ENCODE measurements around the gene KRT33B. TPM values are rescaled to one million over a fixed set of nuclear protein-coding genes. Genes with fewer than 3 reads are reported as not detected.
"Not testable (repeated sequence)": the region's sequence is repeated elsewhere in the genome, so short reads cannot be mapped to it uniquely, and the experiment has no call there.

KRT33B gene
- total and polyA plus RNA-seq, 7 experiments from 2014 or later = not detected

DNA sequence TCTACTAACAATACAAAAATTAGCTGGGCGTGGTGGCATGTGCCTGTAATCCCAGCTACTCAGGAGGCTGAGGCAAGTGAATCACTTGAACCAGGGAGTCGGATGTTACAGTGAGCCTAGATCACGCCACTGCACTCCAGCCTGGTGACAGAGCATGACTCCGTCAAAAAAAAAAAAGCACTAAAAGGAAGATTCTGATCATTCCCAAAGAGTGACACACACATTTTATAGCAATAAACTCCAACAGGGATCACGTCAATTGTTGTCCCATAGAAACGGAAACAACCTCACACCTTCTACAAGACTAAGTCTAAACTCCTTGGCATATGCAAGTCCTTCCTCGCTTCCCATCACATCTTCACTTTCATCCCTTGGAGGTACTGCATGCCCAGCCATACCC lies 10.5 kb upstream of the KRT33B start:
- H3K36me3 ChIP-seq (ENCODE audit: control insufficient read depth in 2 of 3, insufficient read depth in 3 of 3, low read length in 3 of 3); H3K27ac ChIP-seq (ENCODE audit: low read depth, low read length); ATAC-seq; H3K9me3 Mint-ChIP-seq; POLR2A ChIA-PET; H3K27me3 ChIP-seq (ENCODE audit: control insufficient read depth in 2 of 2, insufficient read depth in 2 of 2, low read length in 2 of 2); CTCF ChIA-PET; H3K4me3 Mint-ChIP-seq; intact Hi-C loops (cut with micrococcal nuclease); H3K4me3 ChIP-seq (ENCODE audit: low read length); H3K36me3 Mint-ChIP-seq; H3K27me3 Mint-ChIP-seq; DNase-seq; H3K9me3 ChIP-seq (ENCODE audit: control insufficient read depth in 2 of 3, low read length in 3 of 3): not testable (repeated sequence)
- H3K4me1 Mint-ChIP-seq = peaks cover 0 to 24% (median 23%) of the 10 kb centered on the region in 7 donors
- peak overlapping the region in 2 of 9 donors; percentile 6 to 9 for H3K27ac Mint-ChIP-seq
- H3K4me1 ChIP-seq (ENCODE audit: control insufficient read depth in 2 of 2, insufficient read depth in 2 of 2, low read length in 2 of 2) = peaks cover 0 to 10% of the 10 kb centered on the region in 2 donors

DNA sequence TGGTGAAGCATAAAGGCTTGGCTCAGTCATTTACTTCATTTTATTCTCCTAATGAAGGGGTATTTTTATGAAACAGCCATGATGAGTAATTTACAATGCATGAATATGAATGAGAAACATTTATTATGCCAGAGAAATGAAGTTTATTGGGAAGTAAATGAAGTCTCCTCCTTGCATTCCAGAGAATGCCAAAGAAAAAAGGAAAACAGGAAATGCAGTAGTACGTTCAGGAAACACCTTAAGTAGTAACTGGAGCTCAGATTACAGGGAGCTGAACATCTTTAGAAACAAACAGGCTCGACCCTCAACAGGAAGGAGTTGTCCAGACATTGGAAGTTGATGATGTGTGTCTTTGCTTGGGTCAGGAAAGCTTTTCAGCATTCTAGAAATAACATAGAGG lies 7.9 kb upstream of the KRT33B start:
- H3K36me3 ChIP-seq (ENCODE audit: control insufficient read depth in 2 of 3, insufficient read depth in 3 of 3, low read length in 3 of 3) = no peaks in the 10 kb centered on the region
- peak overlapping the region in 3 of 9 donors; percentile 12 to 36 (median 32) for H3K27ac Mint-ChIP-seq
- peaks cover 0 to 28% (median 23%) of the 10 kb centered on the region in 7 donors for H3K4me1 Mint-ChIP-seq

DNA sequence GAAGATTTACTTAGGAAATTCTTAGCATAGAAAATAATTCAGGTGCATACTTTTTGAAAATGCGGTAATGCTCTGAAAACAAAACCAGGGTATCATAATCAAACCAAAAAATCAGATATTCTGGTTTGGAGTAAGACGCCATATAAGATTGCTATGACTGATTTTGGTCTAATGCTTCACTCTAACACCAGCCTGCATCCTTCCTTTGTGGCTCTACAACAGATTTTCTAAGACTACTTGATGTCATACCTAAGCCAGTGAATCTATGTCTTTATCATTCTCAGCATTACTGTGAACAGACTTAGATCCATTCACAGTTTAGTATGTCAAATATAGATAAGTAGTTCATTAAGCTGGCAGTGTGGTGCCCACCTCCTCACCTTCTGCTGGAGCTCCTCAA lies 590 bp downstream of the KRT33B start:
- Histone ChIP-seq H3K4me1 (ENCODE audit: control insufficient read depth in 2 of 2, insufficient read depth in 2 of 2, low read length in 2 of 2) (peaks cover 0 to 8% of the 10 kb centered on the region in 2 donors), H3K27me3 (ENCODE audit: control insufficient read depth in 2 of 2, insufficient read depth in 2 of 2, low read length in 2 of 2) (no peaks in the 10 kb centered on the region), H3K9me3 (ENCODE audit: control insufficient read depth in 2 of 3, low read length in 3 of 3) (no peaks in the 10 kb centered on the region), H3K27ac (ENCODE audit: low read depth, low read length) (no peak overlapping the region), H3K4me3 (ENCODE audit: low read length) (no peak overlapping the region), H3K36me3 (ENCODE audit: control insufficient read depth in 2 of 3, insufficient read depth in 3 of 3, low read length in 3 of 3) (no peaks in the 10 kb centered on the region)
- Mint-ChIP-seq H3K4me3 (no peak overlapping the region), H3K27me3 (peaks cover 0 to 9% (median 0%) of the 10 kb centered on the region in 5 donors), H3K36me3 (no peaks in the 10 kb centered on the region), H3K27ac (no peak overlapping the region), H3K9me3 (peaks cover 0 to 3% (median 0%) of the 10 kb centered on the region in 11 donors), H3K4me1 (peaks cover 0 to 17% (median 6%) of the 10 kb centered on the region in 7 donors)
- DNase-seq = no peak
- no peak for ATAC-seq
- ChIA-PET POLR2A (no interaction called here), CTCF (no interaction called here)
- intact Hi-C loops (cut with micrococcal nuclease) = no loop called here

More for the DNA sequence above, 7.9 kb upstream of the KRT33B start:
- no peak overlapping the region for H3K4me3 ChIP-seq (ENCODE audit: low read length)
- H3K4me3 Mint-ChIP-seq = peak overlapping the region in 4 of 10 donors; percentile 28 to 49 (median 38)
- peaks cover 4 to 13% (median 7%) of the 10 kb centered on the region in 11 donors for H3K9me3 Mint-ChIP-seq
- intact Hi-C loops (cut with micrococcal nuclease) = no loop called here
- no peaks in the 10 kb centered on the region for H3K27me3 ChIP-seq (ENCODE audit: control insufficient read depth in 2 of 2, insufficient read depth in 2 of 2, low read length in 2 of 2)
- ChIA-PET CTCF (interaction anchor here (0.6 to 1.3 kb wide), 2 partner anchors 69 to 1449 kb away, joined by 3 read pairs; partner anchors contain the start of gene KRTAP16-1), POLR2A (no interaction called here)
- H3K27me3 Mint-ChIP-seq = peaks cover 0 to 6% (median 0%) of the 10 kb centered on the region in 5 donors
- H3K4me1 ChIP-seq (ENCODE audit: control insufficient read depth in 2 of 2, insufficient read depth in 2 of 2, low read length in 2 of 2) = peaks cover 0 to 10% of the 10 kb centered on the region in 2 donors
- H3K36me3 Mint-ChIP-seq = peaks cover 0 to 7% (median 4%) of the 10 kb centered on the region in 5 donors
- ATAC-seq (no peak), DNase-seq (no peak)
- H3K27ac ChIP-seq (ENCODE audit: low read depth, low read length) = no peak overlapping the region
- H3K9me3 ChIP-seq (ENCODE audit: control insufficient read depth in 2 of 3, low read length in 3 of 3) = no peaks in the 10 kb centered on the region

- intact Hi-C loops (cut with micrococcal nuclease) = no loop called here
- no peaks in the 10 kb centered on the region for H3K36me3 Mint-ChIP-seq
- CTCF ChIA-PET = interaction anchor here (0.6 kb wide), 1 partner anchor 1038 kb away, joined by 6 read pairs; no protein-coding TSS in a partner anchor
Measured at GRCh38 chr17:41367426-41368075, 2.1 kb downstream of the KRT33B start.

GRCh38 chr17:41366070-41366469 lies 3.5 kb downstream of the KRT33B start:
- H3K36me3 Mint-ChIP-seq = no peaks in the 10 kb centered on the region
- Histone ChIP-seq H3K27me3 (ENCODE audit: control insufficient read depth in 2 of 2, insufficient read depth in 2 of 2, low read length in 2 of 2) (no peaks in the 10 kb centered on the region), H3K36me3 (ENCODE audit: control insufficient read depth in 2 of 3, insufficient read depth in 3 of 3, low read length in 3 of 3) (no peaks in the 10 kb centered on the region), H3K27ac (ENCODE audit: low read depth, low read length) (no peak overlapping the region), H3K9me3 (ENCODE audit: control insufficient read depth in 2 of 3, low read length in 3 of 3) (no peaks in the 10 kb centered on the region), H3K4me1 (ENCODE audit: control insufficient read depth in 2 of 2, insufficient read depth in 2 of 2, low read length in 2 of 2) (peaks cover 3 to 8% of the 10 kb centered on the region in 2 donors), H3K4me3 (ENCODE audit: low read length) (no peak overlapping the region)
- CTCF ChIA-PET = no interaction called here
- POLR2A ChIA-PET = no interaction called here
- DNase-seq (no peak), ATAC-seq (no peak)
- H3K27me3 Mint-ChIP-seq = peaks cover 0 to 9% (median 0%) of the 10 kb centered on the region in 5 donors
- intact Hi-C loops (cut with micrococcal nuclease) = no loop called here
- H3K4me1 Mint-ChIP-seq = peaks cover 0 to 18% (median 6%) of the 10 kb centered on the region in 7 donors
- no peaks in the 10 kb centered on the region for H3K9me3 Mint-ChIP-seq
- H3K4me3 Mint-ChIP-seq = no peak overlapping the region
- H3K27ac Mint-ChIP-seq = peak overlapping the region in 1 of 9 donors; percentile 28

More at GRCh38 chr17:41367426-41368075, 2.1 kb downstream of the KRT33B start:
- H3K4me1 Mint-ChIP-seq = peaks cover 0 to 21% (median 6%) of the 10 kb centered on the region in 7 donors
- H3K27ac Mint-ChIP-seq = no peak overlapping the region
- H3K27ac ChIP-seq (ENCODE audit: low read depth, low read length) = no peak overlapping the region
- H3K27me3 ChIP-seq (ENCODE audit: control insufficient read depth in 2 of 2, insufficient read depth in 2 of 2, low read length in 2 of 2) = no peaks in the 10 kb centered on the region
- H3K36me3 ChIP-seq (ENCODE audit: control insufficient read depth in 2 of 3, insufficient read depth in 3 of 3, low read length in 3 of 3) = no peaks in the 10 kb centered on the region
- H3K4me1 ChIP-seq (ENCODE audit: control insufficient read depth in 2 of 2, insufficient read depth in 2 of 2, low read length in 2 of 2) = peaks cover 3 to 8% of the 10 kb centered on the region in 2 donors
- H3K9me3 ChIP-seq (ENCODE audit: control insufficient read depth in 2 of 3, low read length in 3 of 3) = no peaks in the 10 kb centered on the region
- ATAC-seq (no peak), DNase-seq (no peak)
- POLR2A ChIA-PET = no interaction called here
- no peak overlapping the region for H3K4me3 Mint-ChIP-seq
- H3K4me3 ChIP-seq (ENCODE audit: low read length) = no peak overlapping the region
- no peaks in the 10 kb centered on the region for H3K9me3 Mint-ChIP-seq
- H3K27me3 Mint-ChIP-seq = peaks cover 0 to 9% (median 0%) of the 10 kb centered on the region in 5 donors

- Mint-ChIP-seq H3K9me3 (peaks cover 0 to 2% (median 0%) of the 10 kb centered on the region in 11 donors), H3K27ac (peak overlapping the region in 2 of 9 donors; percentile 18 to 46), H3K36me3 (no peaks in the 10 kb centered on the region), H3K27me3 (peaks cover 0 to 12% (median 0%) of the 10 kb centered on the region in 5 donors), H3K4me1 (peaks cover 0 to 11% (median 1%) of the 10 kb centered on the region in 7 donors), H3K4me3 (no peak overlapping the region)
- Histone ChIP-seq H3K27ac (ENCODE audit: low read depth, low read length) (no peak overlapping the region), H3K27me3 (ENCODE audit: control insufficient read depth in 2 of 2, insufficient read depth in 2 of 2, low read length in 2 of 2) (no peaks in the 10 kb centered on the region), H3K9me3 (ENCODE audit: control insufficient read depth in 2 of 3, low read length in 3 of 3) (no peaks in the 10 kb centered on the region), H3K4me1 (ENCODE audit: control insufficient read depth in 2 of 2, insufficient read depth in 2 of 2, low read length in 2 of 2) (peaks cover 0 to 3% of the 10 kb centered on the region in 2 donors), H3K36me3 (ENCODE audit: control insufficient read depth in 2 of 3, insufficient read depth in 3 of 3, low read length in 3 of 3) (no peaks in the 10 kb centered on the region), H3K4me3 (ENCODE audit: low read length) (no peak overlapping the region)
- no peak for DNase-seq
- ChIA-PET POLR2A (no interaction called here), CTCF (no interaction called here)
- intact Hi-C loops (cut with micrococcal nuclease) = no loop called here
- no peak for ATAC-seq
Measured at GRCh38 chr17:41363881-41364280, 5.7 kb downstream of the KRT33B start.

All from naive thymus-derived CD4-positive, alpha-beta T cell (primary cell).